Esophagus (tissue), 2 donors: ENCODE results near the gene CSKMT. TPM values are rescaled to one million over a fixed set of nuclear protein-coding genes. Genes with fewer than 3 reads are reported as not detected.
"Not testable (repeated sequence)": the region's sequence is repeated elsewhere in the genome, so short reads cannot be mapped to it uniquely, and the experiment has no call there.

Experiments
- H3K27ac ChIP-seq, 2 donors: one replicate each; pipeline ENCODE4 v1.5.1; 2013; ENCODE audit warnings: low read depth in 2 of 2, mild to moderate bottlenecking in 2 of 2, inconsistent platforms in 1 of 2, low read length in 1 of 2, moderate library complexity in 1 of 2
- H3K27me3 ChIP-seq, 2 donors: one replicate each; pipeline ENCODE4 v1.6.1; 2013; ENCODE audit warnings: low read length in 2 of 2, control low read depth in 1 of 2, mild to moderate bottlenecking in 1 of 2; ENCODE audit not compliant: insufficient read depth in 2 of 2, control insufficient read depth in 1 of 2
- H3K36me3 ChIP-seq, 2 donors: one replicate each; pipeline ENCODE4 v1.6.1; 2013; ENCODE audit warnings: low read length in 1 of 2; ENCODE audit not compliant: control insufficient read depth in 2 of 2, insufficient read depth in 2 of 2
- H3K4me1 ChIP-seq, 2 donors: one replicate each; pipeline ENCODE4 v1.6.1; 2013; ENCODE audit warnings: low read length in 1 of 2; ENCODE audit not compliant: control insufficient read depth in 2 of 2, insufficient read depth in 2 of 2
- H3K4me3 ChIP-seq, 2 donors: one replicate each; pipeline ENCODE4 v1.5.1; 2013; ENCODE audit warnings: low read length in 2 of 2, mild to moderate bottlenecking in 2 of 2, low read depth in 1 of 2, moderate library complexity in 1 of 2
- H3K9me3 ChIP-seq, 2 donors: one replicate each; pipeline ENCODE4 v1.6.1; 2013; ENCODE audit warnings: mild to moderate bottlenecking in 2 of 2, low read depth in 1 of 2, low read length in 1 of 2, moderate library complexity in 1 of 2; ENCODE audit not compliant: control insufficient read depth in 2 of 2, insufficient read depth in 1 of 2
- WGBS, 2 donors: extraction: QIAGEN DNeasy Blood & Tissue Kit; methylation state at CpG; one replicate each; pipeline ENCODE4 v1.1.7; 2013; 5-methylcytosine and 5-hydroxymethylcytosine counted together
- polyA plus RNA-seq, 2 donors: library from polyadenylated mRNA; stranded (reverse); fragments of 200-250 nt; gene quantifications; one replicate each; pipeline ENCODE4 v1.2.3, GENCODE V29; 2013
- donor health status: healthy with polysubstance abuse.
- donor health status: Bipolar disorder and iron deficiency.

Gene CSKMT
- polyA plus RNA-seq, 2 donors: 15.4 to 32.2 TPM

GRCh38 chr11:62645671-62645945, 19.5 kb upstream of the CSKMT start:
- Histone ChIP-seq H3K27ac (peak overlapping the region in 1 of 2 donors; percentile 94), H3K4me3 (peak overlapping the region; percentile 82 to 85), H3K4me1 (peaks cover 0 to 11% of the 10 kb centered on the region in 2 donors), H3K27me3 (no peaks in the 10 kb centered on the region), H3K36me3 (peaks cover 10 to 25% of the 10 kb centered on the region in 2 donors), H3K9me3 (no peaks in the 10 kb centered on the region)
- WGBS, 2 donors: 12 to 13% methylated on average over 11 of the region's 11 CpGs

- peak within 1 kb of the TSS; percentile 90 to 94 for H3K27ac ChIP-seq
- H3K4me3 ChIP-seq: peak within 1 kb of the TSS; percentile 82 to 85
- H3K36me3 ChIP-seq: peaks cover 10 to 25% of the 10 kb centered on the region in 2 donors
- no peaks in the 10 kb centered on the region for H3K9me3 ChIP-seq
- H3K27me3 ChIP-seq: no peaks in the 10 kb centered on the region
- WGBS, 2 donors: 0% methylated on average over 67 to 73 of the region's 73 CpGs
- peaks cover 0 to 11% of the 10 kb centered on the region in 2 donors for H3K4me1 ChIP-seq
Observed at GRCh38 chr11:62645946-62646824, 18.9 kb upstream of the CSKMT start, which contains the start of gene GANAB. TSS of gene GANAB (minus strand) at chr11:62646613. CDS start at chr11:62646599, 14 bp downstream.

- Histone ChIP-seq H3K4me3 (no peak overlapping the region), H3K27me3 (no peaks in the 10 kb centered on the region), H3K27ac (peak overlapping the region; percentile 74), H3K9me3 (no peaks in the 10 kb centered on the region), H3K4me1 (peaks cover 0 to 11% of the 10 kb centered on the region in 2 donors), H3K36me3 (peaks cover 10 to 25% of the 10 kb centered on the region in 2 donors)
- 60% methylated on average over 32 of the region's 32 CpGs for WGBS, 2 donors
Observed at GRCh38 chr11:62646825-62647608, 18.1 kb upstream of the CSKMT start.

- Histone ChIP-seq H3K36me3 (peaks cover 10 to 25% of the 10 kb centered on the region in 2 donors), H3K4me3 (no peak overlapping the region), H3K9me3 (no peaks in the 10 kb centered on the region), H3K27ac (no peak overlapping the region), H3K27me3 (no peaks in the 10 kb centered on the region), H3K4me1 (peaks cover 0 to 11% of the 10 kb centered on the region in 2 donors)
- WGBS, 2 donors: 82 to 87% methylated on average over 6 of the region's 6 CpGs
Observed at GRCh38 chr11:62647609-62648005, 17.5 kb upstream of the CSKMT start.

- no peak overlapping the region for H3K27ac ChIP-seq
- no peaks in the 10 kb centered on the region for H3K27me3 ChIP-seq
- WGBS, 2 donors: 90 to 91% methylated on average over 24 of the region's 24 CpGs
- peaks cover 10 to 25% of the 10 kb centered on the region in 2 donors for H3K36me3 ChIP-seq
- peaks cover 0 to 11% of the 10 kb centered on the region in 2 donors for H3K4me1 ChIP-seq
- no peak overlapping the region for H3K4me3 ChIP-seq
- H3K9me3 ChIP-seq: no peaks in the 10 kb centered on the region
Observed at GRCh38 chr11:62648185-62648966, 16.7 kb upstream of the CSKMT start.

GRCh38 chr11:62648967-62649364, 16.1 kb upstream of the CSKMT start:
- Histone ChIP-seq H3K4me3 (no peak overlapping the region), H3K9me3 (no peaks in the 10 kb centered on the region), H3K4me1 (peaks cover 0 to 11% of the 10 kb centered on the region in 2 donors), H3K36me3 (peaks cover 10 to 25% of the 10 kb centered on the region in 2 donors), H3K27ac (no peak overlapping the region), H3K27me3 (no peaks in the 10 kb centered on the region)
- WGBS, 2 donors: 92% methylated on average over 10 to 11 of the region's 11 CpGs

GRCh38 chr11:62649486-62649885, 15.6 kb upstream of the CSKMT start:
- Histone ChIP-seq H3K36me3 (peaks cover 10 to 25% of the 10 kb centered on the region in 2 donors), H3K9me3 (no peaks in the 10 kb centered on the region), H3K27ac (no peak overlapping the region), H3K27me3 (no peaks in the 10 kb centered on the region), H3K4me1 (peaks cover 0 to 11% of the 10 kb centered on the region in 2 donors), H3K4me3 (no peak overlapping the region)
- 89 to 90% methylated on average over 11 of the region's 11 CpGs for WGBS, 2 donors

GRCh38 chr11:62650283-62650682, 14.8 kb upstream of the CSKMT start:
- H3K27ac ChIP-seq, H3K27me3 ChIP-seq, H3K4me1 ChIP-seq, H3K9me3 ChIP-seq, H3K4me3 ChIP-seq: not testable (repeated sequence)
- 93 to 95% methylated on average over 12 of the region's 12 CpGs for WGBS, 2 donors
- H3K36me3 ChIP-seq: peaks cover 10 to 25% of the 10 kb centered on the region in 2 donors
